ENCODE measurements around the gene ABCA1. TPM values are rescaled to one million over a fixed set of nuclear protein-coding genes. Genes with fewer than 3 reads are reported as not detected.

The ABCA1 gene
- total and polyA plus RNA-seq, 10 of the 15 experiments (the other 5 are each of a cell fraction or from before 2014, with no cell fraction given): 0.01 to 0.56 (median 0.16) TPM

- intact Hi-C loops (cut with micrococcal nuclease; ENCODE audit: unreplicated experiment) (no loop called here), in situ Hi-C loops (cut with MboI) (no loop called here)
- no TSS peak for BruUV-seq (replicated peaks)
- Histone ChIP-seq H3K27ac (ENCODE audit: control insufficient read depth, insufficient read depth) (no peak overlapping the region), H3K4me1 (ENCODE audit: control insufficient read depth, insufficient read depth, low read length) (peaks cover 12% of the 10 kb centered on the region), H2AFZ (ENCODE audit: control insufficient read depth, low read depth, low read length) (no peak overlapping the region), H3K27me3 (replicated peaks in 1 of 2; ENCODE audit: control insufficient read depth in 2 of 2, insufficient read depth in 2 of 2, low read length in 1 of 2) (no peaks in the 10 kb centered on the region), H3K4me2 (ENCODE audit: control insufficient read depth, insufficient read depth) (no peak overlapping the region), H3K4me3 (no peak overlapping the region), H4K20me1 (ENCODE audit: control insufficient read depth, insufficient read depth) (no peaks in the 10 kb centered on the region), H3K9me3 (replicated peaks; ENCODE audit: control insufficient read depth, insufficient read depth, low read length) (no peaks in the 10 kb centered on the region), H3K9ac (ENCODE audit: control insufficient read depth, insufficient read depth, low read length) (no peak overlapping the region), H3K36me3 (ENCODE audit: control insufficient read depth in 2 of 2, insufficient read depth in 2 of 2, low read length in 1 of 2) (no peaks in the 10 kb centered on the region), H3K79me2 (ENCODE audit: control insufficient read depth, insufficient read depth, low read length) (no peaks in the 10 kb centered on the region)
- ChIA-PET CTCF (interaction anchor here (0.6 to 2.3 kb wide), 2 partner anchors 18 to 81 kb away, joined by 3 to 7 read pairs; no protein-coding TSS in a partner anchor), POLR2A (interaction anchor here (0.8 kb wide), 1 partner anchor 8 kb away, joined by 4 read pairs; no protein-coding TSS in a partner anchor), SMC1A (ENCODE audit: uncharacterized antibody, unreplicated experiment) (interaction anchor here (1.2 kb wide), 1 partner anchor 8 kb away, joined by 3 read pairs; no protein-coding TSS in a partner anchor), RAD21 (ENCODE audit: unreplicated experiment) (interaction anchor here (0.9 to 1.7 kb wide), 4 partner anchors 8 to 477 kb away, joined by 3 to 4 read pairs (median 3); partner anchors contain the start of gene SLC44A1)
- FAIRE-seq (no peak), ATAC-seq (no peak), DNase-seq (ENCODE audit: low read depth, low spot score) (no peak)
- WGBS (ENCODE audit: insufficient coverage, insufficient replicate concordance, low lambda C conversion rate, missing lambda C conversion rate): 96% methylated on average over 3 of the region's 3 CpGs
- TF ChIP-seq CHD1 (IDR thresholded peaks at IDR 0.05; ENCODE audit: low read depth, low read length) (no peak), YY1 (IDR thresholded peaks at IDR 0.05; ENCODE audit: low read depth, low read length) (no peak), SMARCA5 (IDR thresholded peaks at IDR 0.05) (no peak), NFXL1 (IDR thresholded peaks at IDR 0.05; ENCODE audit: borderline replicate concordance) (no peak), ZBED1 (IDR thresholded peaks at IDR 0.05; ENCODE audit: borderline replicate concordance) (no peak), NFIC (IDR thresholded peaks at IDR 0.05; ENCODE audit: low read depth, low read length) (no peak), BCL3 (IDR thresholded peaks at IDR 0.05; ENCODE audit: borderline replicate concordance, insufficient read depth, low read depth, low read length, poor library complexity, severe bottlenecking) (no peak), SREBF2 (IDR thresholded peaks at IDR 0.05; ENCODE audit: low read length) (no peak), IRF4 (IDR thresholded peaks at IDR 0.05; ENCODE audit: low read depth, low read length) (no peak), EP300 (IDR thresholded peaks at IDR 0.05; ENCODE audit: borderline replicate concordance in 1 of 2, control insufficient read depth in 1 of 2, low read depth in 2 of 2, low read length in 2 of 2) (no peak), CHD4 (IDR thresholded peaks at IDR 0.05) (no peak), LARP7 (IDR thresholded peaks at IDR 0.05) (no peak), E4F1 (IDR thresholded peaks at IDR 0.05; ENCODE audit: borderline replicate concordance, partially characterized antibody) (no peak), POLR2AphosphoS2 (IDR thresholded peaks at IDR 0.05; ENCODE audit: low read depth, low read length) (no peak), RFX5 (IDR thresholded peaks at IDR 0.05; ENCODE audit: low read depth, low read length) (no peak)
- TF ChIP-seq, protein P1, sequence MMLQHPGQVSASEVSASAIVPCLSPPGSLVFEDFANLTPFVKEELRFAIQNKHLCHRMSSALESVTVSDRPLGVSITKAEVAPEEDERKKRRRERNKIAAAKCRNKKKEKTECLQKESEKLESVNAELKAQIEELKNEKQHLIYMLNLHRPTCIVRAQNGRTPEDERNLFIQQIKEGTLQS (IDR thresholded peaks at IDR 0.05; ENCODE audit: borderline replicate concordance, extremely low read depth, low read depth, low read length): no peak
- TF ChIP-seq, protein P2, sequence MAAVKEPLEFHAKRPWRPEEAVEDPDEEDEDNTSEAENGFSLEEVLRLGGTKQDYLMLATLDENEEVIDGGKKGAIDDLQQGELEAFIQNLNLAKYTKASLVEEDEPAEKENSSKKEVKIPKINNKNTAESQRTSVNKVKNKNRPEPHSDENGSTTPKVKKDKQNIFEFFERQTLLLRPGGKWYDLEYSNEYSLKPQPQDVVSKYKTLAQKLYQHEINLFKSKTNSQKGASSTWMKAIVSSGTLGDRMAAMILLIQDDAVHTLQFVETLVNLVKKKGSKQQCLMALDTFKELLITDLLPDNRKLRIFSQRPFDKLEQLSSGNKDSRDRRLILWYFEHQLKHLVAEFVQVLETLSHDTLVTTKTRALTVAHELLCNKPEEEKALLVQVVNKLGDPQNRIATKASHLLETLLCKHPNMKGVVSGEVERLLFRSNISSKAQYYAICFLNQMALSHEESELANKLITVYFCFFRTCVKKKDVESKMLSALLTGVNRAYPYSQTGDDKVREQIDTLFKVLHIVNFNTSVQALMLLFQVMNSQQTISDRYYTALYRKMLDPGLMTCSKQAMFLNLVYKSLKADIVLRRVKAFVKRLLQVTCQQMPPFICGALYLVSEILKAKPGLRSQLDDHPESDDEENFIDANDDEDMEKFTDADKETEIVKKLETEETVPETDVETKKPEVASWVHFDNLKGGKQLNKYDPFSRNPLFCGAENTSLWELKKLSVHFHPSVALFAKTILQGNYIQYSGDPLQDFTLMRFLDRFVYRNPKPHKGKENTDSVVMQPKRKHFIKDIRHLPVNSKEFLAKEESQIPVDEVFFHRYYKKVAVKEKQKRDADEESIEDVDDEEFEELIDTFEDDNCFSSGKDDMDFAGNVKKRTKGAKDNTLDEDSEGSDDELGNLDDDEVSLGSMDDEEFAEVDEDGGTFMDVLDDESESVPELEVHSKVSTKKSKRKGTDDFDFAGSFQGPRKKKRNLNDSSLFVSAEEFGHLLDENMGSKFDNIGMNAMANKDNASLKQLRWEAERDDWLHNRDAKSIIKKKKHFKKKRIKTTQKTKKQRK (IDR thresholded peaks at IDR 0.05; ENCODE audit: low read depth, low read length): no peak
- TF ChIP-seq, protein P3, sequence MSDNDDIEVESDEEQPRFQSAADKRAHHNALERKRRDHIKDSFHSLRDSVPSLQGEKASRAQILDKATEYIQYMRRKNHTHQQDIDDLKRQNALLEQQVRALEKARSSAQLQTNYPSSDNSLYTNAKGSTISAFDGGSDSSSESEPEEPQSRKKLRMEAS (IDR thresholded peaks at IDR 0.05; ENCODE audit: low read depth, low read length): no peak
Measured at GRCh38 chr9:104767507-104767906, 160.4 kb downstream of the ABCA1 start.
